ENCODE results near the gene HYLS1.

DNA sequence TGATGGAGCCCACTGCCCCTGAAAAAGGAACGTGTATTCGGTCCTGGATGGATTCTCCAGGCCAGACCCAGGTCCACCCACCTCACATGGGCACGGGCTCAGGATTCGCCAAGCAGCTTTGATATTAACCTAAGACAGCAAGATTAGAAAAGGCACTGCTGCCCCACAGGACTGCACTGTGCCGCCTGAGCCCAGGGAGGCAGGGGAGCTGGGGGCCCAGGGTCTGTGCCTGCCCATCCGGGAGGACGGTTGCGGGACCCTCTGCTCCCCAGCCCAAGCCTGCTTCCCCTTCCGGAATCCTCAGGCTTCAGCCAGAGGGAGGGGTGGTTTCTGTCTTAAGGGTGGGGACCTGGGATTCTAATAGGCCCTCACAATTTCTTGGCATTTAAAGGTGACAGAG, 44.8 kb downstream of the HYLS1 start:
- TF ChIP-seq, protein P1, sequence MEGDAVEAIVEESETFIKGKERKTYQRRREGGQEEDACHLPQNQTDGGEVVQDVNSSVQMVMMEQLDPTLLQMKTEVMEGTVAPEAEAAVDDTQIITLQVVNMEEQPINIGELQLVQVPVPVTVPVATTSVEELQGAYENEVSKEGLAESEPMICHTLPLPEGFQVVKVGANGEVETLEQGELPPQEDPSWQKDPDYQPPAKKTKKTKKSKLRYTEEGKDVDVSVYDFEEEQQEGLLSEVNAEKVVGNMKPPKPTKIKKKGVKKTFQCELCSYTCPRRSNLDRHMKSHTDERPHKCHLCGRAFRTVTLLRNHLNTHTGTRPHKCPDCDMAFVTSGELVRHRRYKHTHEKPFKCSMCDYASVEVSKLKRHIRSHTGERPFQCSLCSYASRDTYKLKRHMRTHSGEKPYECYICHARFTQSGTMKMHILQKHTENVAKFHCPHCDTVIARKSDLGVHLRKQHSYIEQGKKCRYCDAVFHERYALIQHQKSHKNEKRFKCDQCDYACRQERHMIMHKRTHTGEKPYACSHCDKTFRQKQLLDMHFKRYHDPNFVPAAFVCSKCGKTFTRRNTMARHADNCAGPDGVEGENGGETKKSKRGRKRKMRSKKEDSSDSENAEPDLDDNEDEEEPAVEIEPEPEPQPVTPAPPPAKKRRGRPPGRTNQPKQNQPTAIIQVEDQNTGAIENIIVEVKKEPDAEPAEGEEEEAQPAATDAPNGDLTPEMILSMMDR (conservative IDR thresholded peaks at IDR 0.05 in 1 of 2, IDR thresholded peaks at IDR 0.05 in 1 of 2; ENCODE audit: extremely low read depth in 1 of 2, insufficient read depth in 1 of 2, low read depth in 1 of 2, low read length in 2 of 2): no peak
- TF ChIP-seq EZH2 (IDR thresholded peaks at IDR 0.05; ENCODE audit: borderline replicate concordance, low read length): no peak

Data from mammary epithelial cell (primary cell).